Fibroblast of skin of right biceps (primary cell): ENCODE data around the gene CHI3L1.
"Not testable (repeated sequence)": the region's sequence is repeated elsewhere in the genome, so short reads cannot be mapped to it uniquely, and the experiment has no call there.

Experiments
- DNase-seq: peaks from one replicate; pipeline ENCODE4 v3.0.0-alpha.2; 2013

Gene CHI3L1

GRCh38 chr1:203186446-203187303, at the start of gene CHI3L1:
Gene CHI3L1, minus strand, starts transcription at chr1:203186704. Its CDS starts 81 bp downstream, at chr1:203186623.
- no peak for DNase-seq

GRCh38 chr1:203234901-203235300, 48.4 kb upstream of the CHI3L1 start:
- not testable (repeated sequence) for DNase-seq

- DNase-seq, result no peak
Observed at GRCh38 chr1:203229471-203230135, 43.1 kb upstream of the CHI3L1 start, which contains the start of gene CHIT1. Gene CHIT1, minus strand, starts transcription at chr1:203229673. Its CDS starts 37 bp downstream, at chr1:203229636.

GRCh38 chr1:203228670-203229069, 42.2 kb upstream of the CHI3L1 start:
- no peak for DNase-seq

- DNase-seq, result no peak
Observed at GRCh38 chr1:203227371-203228083, 41.0 kb upstream of the CHI3L1 start.

GRCh38 chr1:203225071-203225470, 38.6 kb upstream of the CHI3L1 start:
- no peak for DNase-seq

GRCh38 chr1:203223012-203223775, 36.7 kb upstream of the CHI3L1 start:
- DNase-seq, result no peak

- DNase-seq, result no peak
Observed at GRCh38 chr1:203219934-203220333, 33.4 kb upstream of the CHI3L1 start.

GRCh38 chr1:203219171-203219570, 32.7 kb upstream of the CHI3L1 start:
- DNase-seq, result no peak

- no peak for DNase-seq
Observed at GRCh38 chr1:203217668-203218067, 31.2 kb upstream of the CHI3L1 start.

GRCh38 chr1:203217139-203217655, 30.7 kb upstream of the CHI3L1 start:
- DNase-seq, result no peak

GRCh38 chr1:203216274-203217138, 30.0 kb upstream of the CHI3L1 start:
- peak; percentile 49 for DNase-seq

- no peak for DNase-seq
Observed at GRCh38 chr1:203215573-203215972, 29.1 kb upstream of the CHI3L1 start.

- no peak for DNase-seq
Observed at GRCh38 chr1:203214871-203215270, 28.4 kb upstream of the CHI3L1 start.

GRCh38 chr1:203213126-203213525, 26.6 kb upstream of the CHI3L1 start:
- no peak for DNase-seq

GRCh38 chr1:203211812-203212211, 25.3 kb upstream of the CHI3L1 start:
- DNase-seq, result no peak

- DNase-seq, result no peak
Observed at GRCh38 chr1:203210988-203211387, 24.5 kb upstream of the CHI3L1 start.

- DNase-seq, result no peak
Observed at GRCh38 chr1:203210350-203210749, 23.8 kb upstream of the CHI3L1 start.

- no peak for DNase-seq
Observed at GRCh38 chr1:203208181-203208580, 21.7 kb upstream of the CHI3L1 start.

- DNase-seq, result no peak
Observed at GRCh38 chr1:203207751-203208150, 21.2 kb upstream of the CHI3L1 start.

GRCh38 chr1:203206129-203206687, 19.7 kb upstream of the CHI3L1 start:
- DNase-seq, result peak; percentile 33
